ENCODE data around the gene EGFR.

The EGFR gene

GRCh38 chr7:55255496-55256445 lies 237.0 kb downstream of the EGFR start:
- peak; percentile 50 to 64 for DNase-seq

GRCh38 chr7:55258631-55259030 lies 239.8 kb downstream of the EGFR start:
- no peak for DNase-seq

- no peak for DNase-seq
These were observed 241.4 kb downstream of the EGFR start for GRCh38 chr7:55260171-55260570.

GRCh38 chr7:55260676-55261385 lies 242.0 kb downstream of the EGFR start:
- DNase-seq = no peak

Measured in Kasumi-1 (cell line).